ENCODE results near the gene PXT1.

- TF ChIP-seq, protein P1, sequence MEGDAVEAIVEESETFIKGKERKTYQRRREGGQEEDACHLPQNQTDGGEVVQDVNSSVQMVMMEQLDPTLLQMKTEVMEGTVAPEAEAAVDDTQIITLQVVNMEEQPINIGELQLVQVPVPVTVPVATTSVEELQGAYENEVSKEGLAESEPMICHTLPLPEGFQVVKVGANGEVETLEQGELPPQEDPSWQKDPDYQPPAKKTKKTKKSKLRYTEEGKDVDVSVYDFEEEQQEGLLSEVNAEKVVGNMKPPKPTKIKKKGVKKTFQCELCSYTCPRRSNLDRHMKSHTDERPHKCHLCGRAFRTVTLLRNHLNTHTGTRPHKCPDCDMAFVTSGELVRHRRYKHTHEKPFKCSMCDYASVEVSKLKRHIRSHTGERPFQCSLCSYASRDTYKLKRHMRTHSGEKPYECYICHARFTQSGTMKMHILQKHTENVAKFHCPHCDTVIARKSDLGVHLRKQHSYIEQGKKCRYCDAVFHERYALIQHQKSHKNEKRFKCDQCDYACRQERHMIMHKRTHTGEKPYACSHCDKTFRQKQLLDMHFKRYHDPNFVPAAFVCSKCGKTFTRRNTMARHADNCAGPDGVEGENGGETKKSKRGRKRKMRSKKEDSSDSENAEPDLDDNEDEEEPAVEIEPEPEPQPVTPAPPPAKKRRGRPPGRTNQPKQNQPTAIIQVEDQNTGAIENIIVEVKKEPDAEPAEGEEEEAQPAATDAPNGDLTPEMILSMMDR (IDR thresholded peaks at IDR 0.05), result no peak
- no peak for TF ChIP-seq POLR2A (IDR thresholded peaks at IDR 0.05)
Observed at GRCh38 chr6:36459501-36459900, 16.8 kb upstream of the PXT1 start.

All from upper lobe of left lung (tissue), 4 donors.